HG02973 (cell line): Measurements from ENCODE around the gene PLCB3.
A peak's percentile ranks its signal among the peaks of the same experiment; 100 is the strongest.

Experiments
- ATAC-seq: cut with Tn5 transposase; IDR thresholded peaks from one replicate; pipeline ENCODE4 v1.9.1; 2021; ENCODE audit warnings: moderate library complexity; ENCODE audit not compliant: unreplicated experiment

PLCB3 gene

GRCh38 chr11:64265176-64266160 is 14.1 kb downstream of the PLCB3 start:
- ATAC-seq, result no peak

GRCh38 chr11:64266339-64266738 is 15.0 kb downstream of the PLCB3 start:
- no peak for ATAC-seq

- ATAC-seq, result no peak
These were observed 16.0 kb downstream of the PLCB3 start for GRCh38 chr11:64267207-64267945.

GRCh38 chr11:64268025-64268892 is 16.9 kb downstream of the PLCB3 start:
- no peak for ATAC-seq

GRCh38 chr11:64268893-64269539 is 17.7 kb downstream of the PLCB3 start:
- ATAC-seq, result peak; percentile 10

- ATAC-seq, result peak; percentile 51
These were observed 18.4 kb downstream of the PLCB3 start for GRCh38 chr11:64269540-64270220.

GRCh38 chr11:64275031-64275800 is 23.9 kb downstream of the PLCB3 start:
- ATAC-seq, result no peak

- no peak for ATAC-seq
These were observed 24.5 kb downstream of the PLCB3 start for GRCh38 chr11:64275841-64276240.

GRCh38 chr11:64276653-64277431 is 25.5 kb downstream of the PLCB3 start:
- ATAC-seq, result no peak

- ATAC-seq, result no peak
These were observed 27.4 kb downstream of the PLCB3 start for GRCh38 chr11:64278576-64279190.

GRCh38 chr11:64281957-64282770 is 30.8 kb downstream of the PLCB3 start:
- no peak for ATAC-seq

- no peak for ATAC-seq
These were observed 31.8 kb downstream of the PLCB3 start for GRCh38 chr11:64283092-64283491.

- peak; percentile 69 for ATAC-seq
These were observed 33.0 kb downstream of the PLCB3 start, which contains the start of gene BAD for GRCh38 chr11:64284048-64284961. Gene BAD, minus strand, starts transcription at chr11:64284665. Its CDS starts 297 bp downstream, at chr11:64284368.

GRCh38 chr11:64284962-64285884 is 33.9 kb downstream of the PLCB3 start, which contains the start of gene GPR137:
Gene GPR137, plus strand, starts transcription at chr11:64285848. Its CDS starts 677 bp downstream, at chr11:64286525.
- ATAC-seq, result peak; percentile 43
